22Rv1 (cell line): Measurements from ENCODE around the gene IGF1.
A peak's percentile ranks its signal among the peaks of the same experiment; 100 is the strongest.

ENCODE experiments used
- H3K27ac ChIP-seq: fragments of 450-650 bp; 2 replicates; pipeline ENCODE4 v1.5.1; 2017
- CTCF ChIP-seq: fragments of 450-650 bp; IDR thresholded peaks from 2 replicates; pipeline ENCODE4 v1.5.1; 2017; ENCODE audit warnings: mild to moderate bottlenecking
- ZFX ChIP-seq: fragments of 450-650 bp; IDR thresholded peaks from 2 replicates; pipeline ENCODE4 v1.6.1; 2017; ENCODE audit warnings: antibody characterized with exemption, borderline replicate concordance

Gene IGF1

GRCh38 chr12:102498471-102498870 is 18.1 kb upstream of the IGF1 start:
- H3K27ac ChIP-seq: no peak overlapping the region
- no peak for TF ChIP-seq CTCF
- no peak for TF ChIP-seq ZFX

- no peak overlapping the region for H3K27ac ChIP-seq
Observed at GRCh38 chr12:102497743-102498142, 17.4 kb upstream of the IGF1 start.

GRCh38 chr12:102496591-102496990 is 16.2 kb upstream of the IGF1 start:
- TF ChIP-seq ZFX (no peak), CTCF (no peak)
- H3K27ac ChIP-seq: no peak overlapping the region

More at GRCh38 chr12:102497743-102498142, 17.4 kb upstream of the IGF1 start:
- TF ChIP-seq CTCF (no peak), ZFX (no peak)

GRCh38 chr12:102487226-102487625 is 6.9 kb upstream of the IGF1 start:
- H3K27ac ChIP-seq: no peak overlapping the region
- TF ChIP-seq CTCF (no peak), ZFX (no peak)

GRCh38 chr12:102486153-102486552 is 5.8 kb upstream of the IGF1 start:
- no peak for TF ChIP-seq ZFX
- TF ChIP-seq CTCF: no peak
- no peak overlapping the region for H3K27ac ChIP-seq

GRCh38 chr12:102484428-102484958 is 4.1 kb upstream of the IGF1 start:
- TF ChIP-seq ZFX (no peak), CTCF (peak; percentile 99)
- H3K27ac ChIP-seq: no peak overlapping the region

GRCh38 chr12:102484017-102484416 is 3.7 kb upstream of the IGF1 start:
- TF ChIP-seq CTCF (no peak), ZFX (no peak)
- no peak overlapping the region for H3K27ac ChIP-seq
